H9 (cell line): ENCODE data around the gene DCX. TPM values are rescaled to one million over a fixed set of nuclear protein-coding genes. Genes with fewer than 3 reads are reported as not detected.

Experiments
- DNase-seq: peaks from one replicate; pipeline ENCODE4 v3.0.0-alpha.2; 2017
- H2AFZ ChIP-seq: one replicate; pipeline ENCODE4 v1.6.1; 2013; ENCODE audit warnings: mild to moderate bottlenecking, low read length, control low read depth, moderate library complexity
- H2AK5ac ChIP-seq: 2 replicates; pipeline ENCODE4 v1.6.1; 2013; ENCODE audit warnings: low read length, control low read depth, mixed read lengths; ENCODE audit not compliant: insufficient read length
- H2BK120ac ChIP-seq: one replicate; pipeline ENCODE4 v1.6.1; 2013; ENCODE audit warnings: low read depth, mild to moderate bottlenecking, low read length, control low read depth, inconsistent platforms; ENCODE audit not compliant: poor library complexity, severe bottlenecking
- H2BK12ac ChIP-seq: 2 replicates; pipeline ENCODE4 v1.6.1; 2013; ENCODE audit warnings: low read length, control low read depth, mixed read lengths, low read depth; ENCODE audit not compliant: insufficient read length
- H2BK15ac ChIP-seq: 2 replicates; pipeline ENCODE4 v1.6.1; 2013; ENCODE audit warnings: low read depth, low read length, control low read depth
- H2BK20ac ChIP-seq: one replicate; pipeline ENCODE4 v1.6.1; 2013; ENCODE audit warnings: low read depth, mild to moderate bottlenecking, low read length, control low read depth, inconsistent platforms; ENCODE audit not compliant: poor library complexity, severe bottlenecking
- H2BK5ac ChIP-seq: 2 replicates; pipeline ENCODE4 v1.6.1; 2013; ENCODE audit warnings: low read length, control low read depth, mixed read lengths; ENCODE audit not compliant: insufficient read length
- H3K14ac ChIP-seq: 2 replicates; pipeline ENCODE4 v1.6.1; 2013; ENCODE audit warnings: low read length, control low read depth; ENCODE audit not compliant: insufficient read depth
- H3K18ac ChIP-seq: 2 replicates; pipeline ENCODE4 v1.6.1; 2013; ENCODE audit warnings: low read depth, mild to moderate bottlenecking, mixed read lengths, low read length, control low read depth; ENCODE audit not compliant: insufficient read length
- H3K23ac ChIP-seq: 2 replicates; pipeline ENCODE4 v1.6.1; 2013; ENCODE audit warnings: low read length, control low read depth, mixed read lengths, low read depth; ENCODE audit not compliant: insufficient read length
- H3K23me2 ChIP-seq: 2 replicates; pipeline ENCODE4 v1.6.1; 2013; ENCODE audit warnings: low read depth, mild to moderate bottlenecking, mixed read lengths, low read length, control low read depth; ENCODE audit not compliant: insufficient read length, poor library complexity, severe bottlenecking
- H3K27ac ChIP-seq: 2 replicates; pipeline ENCODE4 v1.5.1; 2013; ENCODE audit warnings: low read length, control low read depth, mixed read lengths, low read depth; ENCODE audit not compliant: insufficient read length
- H3K27me3 ChIP-seq: 2 replicates; pipeline ENCODE4 v1.6.1; 2013; ENCODE audit warnings: low read length, control low read depth, inconsistent platforms; ENCODE audit not compliant: insufficient read depth
- H3K4ac ChIP-seq: 2 replicates; pipeline ENCODE4 v1.6.1; 2013; ENCODE audit warnings: low read depth, mild to moderate bottlenecking, control low read depth, inconsistent platforms, low read length, moderate library complexity
- H3K4me1 ChIP-seq: 2 replicates; pipeline ENCODE4 v1.6.1; 2013; ENCODE audit warnings: low read length, control low read depth, inconsistent platforms; ENCODE audit not compliant: insufficient read depth
- H3K4me2 ChIP-seq: 2 replicates; pipeline ENCODE4 v1.6.1; 2013; ENCODE audit warnings: low read length, control low read depth, mixed read lengths; ENCODE audit not compliant: insufficient read length, insufficient read depth
- H3K56ac ChIP-seq: 2 replicates; pipeline ENCODE4 v1.6.1; 2013; ENCODE audit warnings: low read depth, mild to moderate bottlenecking, mixed read lengths, low read length, control low read depth; ENCODE audit not compliant: insufficient read length
- H3K79me1 ChIP-seq: 2 replicates; pipeline ENCODE4 v1.6.1; 2013; ENCODE audit warnings: low read depth, mild to moderate bottlenecking, moderate library complexity, low read length, control low read depth, inconsistent platforms; ENCODE audit not compliant: insufficient read depth, poor library complexity, severe bottlenecking
- H3K79me2 ChIP-seq: 2 replicates; pipeline ENCODE4 v1.6.1; 2013; ENCODE audit warnings: low read length, control low read depth, inconsistent platforms; ENCODE audit not compliant: insufficient read depth
- H3K9ac ChIP-seq: 2 replicates; pipeline ENCODE4 v1.6.1; 2013; ENCODE audit warnings: low read length, control low read depth, mixed read lengths; ENCODE audit not compliant: insufficient read length; ENCODE audit errors: extremely low read depth
- H3K9me3 ChIP-seq: one replicate; pipeline ENCODE4 v1.6.1; 2013; ENCODE audit warnings: low read depth, low read length, inconsistent platforms; ENCODE audit not compliant: control insufficient read depth
- H3T11ph ChIP-seq: one replicate; pipeline ENCODE4 v1.6.1; 2013; ENCODE audit warnings: mild to moderate bottlenecking, low read length, control low read depth, inconsistent platforms
- H4K20me1 ChIP-seq: one replicate; pipeline ENCODE4 v1.6.1; 2013; ENCODE audit not compliant: control insufficient read depth, insufficient read length, insufficient read depth
- H4K5ac ChIP-seq: 2 replicates; pipeline ENCODE4 v1.6.1; 2013; ENCODE audit warnings: low read depth, mild to moderate bottlenecking, mixed read lengths, low read length, control low read depth; ENCODE audit not compliant: insufficient read length
- H4K8ac ChIP-seq: replicated peaks from 2 replicates; pipeline ENCODE4 v1.6.1; 2013; ENCODE audit warnings: low read length, control low read depth, mixed read lengths, low read depth; ENCODE audit not compliant: insufficient read length
- H4K91ac ChIP-seq: 2 replicates; pipeline ENCODE4 v1.6.1; 2013; ENCODE audit warnings: low read depth, mild to moderate bottlenecking, moderate library complexity, mixed read lengths, low read length, control low read depth; ENCODE audit not compliant: insufficient read length
- H3K27ac Mint-ChIP-seq, 3 experiments: 2 replicates in 2 of 3; 3 replicates in 1 of 3; pipeline ENCODE4 v1.8.0; 2020 to 2021; ENCODE audit warnings: mixed read lengths in 3 of 3, mild to moderate bottlenecking in 1 of 3, moderate library complexity in 1 of 3
- H3K27me3 Mint-ChIP-seq: 2 replicates; pipeline ENCODE4 v1.8.0; 2021; ENCODE audit warnings: low read depth, mild to moderate bottlenecking, moderate library complexity, mixed read lengths
- H3K36me3 Mint-ChIP-seq, 3 experiments: 2 replicates in 2 of 3; 3 replicates in 1 of 3; pipeline ENCODE4 v1.8.0; 2020 to 2021; ENCODE audit warnings: low read depth in 3 of 3, mixed read lengths in 3 of 3; ENCODE audit not compliant: insufficient read depth in 1 of 3
- H3K4me1 Mint-ChIP-seq, 2 experiments: 2 replicates each; pipeline ENCODE4 v1.8.0; 2020; ENCODE audit warnings: mixed read lengths in 2 of 2
- H3K4me3 Mint-ChIP-seq, 2 experiments: 2 replicates in 1 of 2; 3 replicates in 1 of 2; pipeline ENCODE4 v1.8.0; 2020 to 2021; ENCODE audit warnings: mild to moderate bottlenecking in 2 of 2, mixed read lengths in 2 of 2, moderate library complexity in 1 of 2
- H3K9me3 Mint-ChIP-seq, 2 experiments: 2 replicates in 1 of 2; 3 replicates in 1 of 2; pipeline ENCODE4 v1.8.0; 2020; ENCODE audit warnings: mild to moderate bottlenecking in 2 of 2, mixed read lengths in 2 of 2, moderate library complexity in 1 of 2
- WGBS: extraction: QIAGEN DNeasy Blood & Tissue Kit; methylation state at CpG from one replicate; pipeline ENCODE4 v1.1.7; 2013; ENCODE audit warnings: missing lambda C conversion rate, low lambda C conversion rate, mixed read lengths; ENCODE audit not compliant: insufficient read length; ENCODE audit errors: extremely low coverage; 5-methylcytosine and 5-hydroxymethylcytosine counted together
- total RNA-seq: library from RNA; stranded (reverse); gene quantifications from 2 replicates; pipeline ENCODE4 v1.2.1, GENCODE V29; 2021
- TF ChIP-seq, protein P1 (sequence below): fragments of 200-600 bp; sonication (generic); conservative IDR thresholded peaks from 3 replicates; pipeline ENCODE4 v1.8.0; 2021; ENCODE audit warnings: antibody characterized with exemption, mild to moderate bottlenecking

DCX gene
- total RNA-seq, 1 experiment from 2014 or later: 2.0 TPM

DNA sequence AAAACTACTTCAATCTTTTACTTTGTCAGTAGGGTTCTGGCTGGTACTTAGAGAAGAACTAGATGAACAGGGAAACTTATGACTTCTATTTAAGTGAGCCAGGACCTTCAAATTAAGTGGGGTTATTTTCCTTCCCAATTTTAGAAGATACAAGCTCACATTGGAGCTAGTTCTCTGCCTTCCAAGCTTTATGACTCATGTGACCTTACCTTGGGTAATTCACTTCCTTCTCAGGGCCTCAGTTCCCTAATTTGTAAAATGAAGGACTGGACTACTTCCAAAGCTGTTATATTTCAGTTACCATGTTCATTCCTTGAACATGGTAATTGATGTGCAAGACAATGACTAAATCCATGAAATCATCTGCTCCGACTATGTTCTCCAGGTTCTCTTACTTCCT is 32.0 kb upstream of the DCX start:
- H3K4me2 ChIP-seq: no peak overlapping the region
- H3K4me1 ChIP-seq: no peaks in the 10 kb centered on the region
- H3K18ac ChIP-seq: no peak overlapping the region
- DNase-seq: no peak
- H2BK20ac ChIP-seq: no peak overlapping the region
- no peak overlapping the region for H2BK5ac ChIP-seq
- H4K8ac ChIP-seq: no peak overlapping the region
- peak overlapping the region; percentile 56 for H2BK12ac ChIP-seq
- H4K91ac ChIP-seq: no peak overlapping the region
- H3K79me2 ChIP-seq: no peaks in the 10 kb centered on the region
- no peak overlapping the region for H2AK5ac ChIP-seq
- no peaks in the 10 kb centered on the region for H3K23me2 ChIP-seq
- H3K23ac ChIP-seq: no peak overlapping the region
- H3K27ac ChIP-seq: no peak overlapping the region
- no peaks in the 10 kb centered on the region for H3K9me3 ChIP-seq
- no peak overlapping the region for H2BK120ac ChIP-seq
- TF ChIP-seq, protein P1, sequence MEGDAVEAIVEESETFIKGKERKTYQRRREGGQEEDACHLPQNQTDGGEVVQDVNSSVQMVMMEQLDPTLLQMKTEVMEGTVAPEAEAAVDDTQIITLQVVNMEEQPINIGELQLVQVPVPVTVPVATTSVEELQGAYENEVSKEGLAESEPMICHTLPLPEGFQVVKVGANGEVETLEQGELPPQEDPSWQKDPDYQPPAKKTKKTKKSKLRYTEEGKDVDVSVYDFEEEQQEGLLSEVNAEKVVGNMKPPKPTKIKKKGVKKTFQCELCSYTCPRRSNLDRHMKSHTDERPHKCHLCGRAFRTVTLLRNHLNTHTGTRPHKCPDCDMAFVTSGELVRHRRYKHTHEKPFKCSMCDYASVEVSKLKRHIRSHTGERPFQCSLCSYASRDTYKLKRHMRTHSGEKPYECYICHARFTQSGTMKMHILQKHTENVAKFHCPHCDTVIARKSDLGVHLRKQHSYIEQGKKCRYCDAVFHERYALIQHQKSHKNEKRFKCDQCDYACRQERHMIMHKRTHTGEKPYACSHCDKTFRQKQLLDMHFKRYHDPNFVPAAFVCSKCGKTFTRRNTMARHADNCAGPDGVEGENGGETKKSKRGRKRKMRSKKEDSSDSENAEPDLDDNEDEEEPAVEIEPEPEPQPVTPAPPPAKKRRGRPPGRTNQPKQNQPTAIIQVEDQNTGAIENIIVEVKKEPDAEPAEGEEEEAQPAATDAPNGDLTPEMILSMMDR: no peak
- H2BK15ac ChIP-seq: no peak overlapping the region
- no peak overlapping the region for H3K27ac Mint-ChIP-seq
- H3K79me1 ChIP-seq: no peaks in the 10 kb centered on the region
- H3K9ac ChIP-seq: no peak overlapping the region
- H4K5ac ChIP-seq: no peak overlapping the region
- H3K9me3 Mint-ChIP-seq: no peaks in the 10 kb centered on the region
- H4K20me1 ChIP-seq: no peaks in the 10 kb centered on the region
- H3K36me3 Mint-ChIP-seq: no peaks in the 10 kb centered on the region
- H3T11ph ChIP-seq: no peak overlapping the region
- no peak overlapping the region for H3K14ac ChIP-seq
- no CpG with 5 or more reads among the region's 1 CpG for WGBS
- no peaks in the 10 kb centered on the region for H3K27me3 Mint-ChIP-seq
- no peak overlapping the region for H2AFZ ChIP-seq
- no peak overlapping the region for H3K4me3 Mint-ChIP-seq
- no peaks in the 10 kb centered on the region for H3K27me3 ChIP-seq
- H3K56ac ChIP-seq: no peak overlapping the region
- no peak overlapping the region for H3K4ac ChIP-seq
- peaks cover 10 to 12% of the 10 kb centered on the region in 2 experiments for H3K4me1 Mint-ChIP-seq
